Lung (tissue), 12 donors: ENCODE results near the gene ANKLE2. TPM values are rescaled to one million over a fixed set of nuclear protein-coding genes. Genes with fewer than 3 reads are reported as not detected.
"Not testable (repeated sequence)": the region's sequence is repeated elsewhere in the genome, so short reads cannot be mapped to it uniquely, and the experiment has no call there.

Source experiments
- ATAC-seq: fragments of 200-7000 bp; cut with Tn5 transposase; one replicate; pipeline ENCODE4 v1.9.1; 2020; ENCODE audit warnings: moderate number of reproducible peaks; ENCODE audit not compliant: insufficient read depth, low FRiP score
- DNase-seq, 3 donors: peaks; one replicate each; pipeline ENCODE4 v3.0.0-alpha.2; 2013 to 2017
- H3K27ac ChIP-seq, 2 donors: one replicate each; pipeline ENCODE4 v1.5.1; 2013; ENCODE audit warnings: mild to moderate bottlenecking in 2 of 2, moderate library complexity in 2 of 2, control low read depth in 1 of 2, inconsistent platforms in 1 of 2, low read depth in 1 of 2, low read length in 1 of 2
- H3K27me3 ChIP-seq, 3 donors: one replicate each; pipeline ENCODE4 v1.5.1; 2013; ENCODE audit warnings: low read length in 2 of 3; ENCODE audit not compliant: control insufficient read depth in 3 of 3, insufficient read depth in 3 of 3
- H3K36me3 ChIP-seq, 4 donors: one replicate each; pipeline ENCODE4 v1.5.1; 2013; ENCODE audit warnings: low read length in 4 of 4, mild to moderate bottlenecking in 1 of 4, moderate library complexity in 1 of 4; ENCODE audit not compliant: control insufficient read depth in 4 of 4, insufficient read depth in 4 of 4
- H3K4me1 ChIP-seq, 5 donors: one replicate each; pipeline ENCODE4 v1.5.1; 2013; ENCODE audit warnings: low read length in 5 of 5, mild to moderate bottlenecking in 2 of 5, moderate library complexity in 1 of 5; ENCODE audit not compliant: control insufficient read depth in 5 of 5, insufficient read depth in 5 of 5
- H3K4me3 ChIP-seq: one replicate; pipeline ENCODE4 v1.5.1; 2013; ENCODE audit warnings: mild to moderate bottlenecking, control low read depth, moderate library complexity
- H3K9ac ChIP-seq, 2 donors: one replicate each; pipeline ENCODE4 v1.5.1; 2013; ENCODE audit warnings: low read length in 2 of 2, control low read depth in 1 of 2; ENCODE audit not compliant: insufficient read depth in 1 of 2
- H3K9me3 ChIP-seq, 4 donors: one replicate each; pipeline ENCODE4 v1.5.1; 2013; ENCODE audit warnings: low read length in 3 of 4, mild to moderate bottlenecking in 1 of 4, moderate library complexity in 1 of 4; ENCODE audit not compliant: control insufficient read depth in 4 of 4, insufficient read depth in 3 of 4
- CTCF ChIP-seq: IDR thresholded peaks from 2 replicates; pipeline ENCODE4 v1.5.1; 2012; ENCODE audit warnings: mild to moderate bottlenecking; ENCODE audit errors: control extremely low read depth, extremely low read depth
- WGBS, 2 donors: extraction: QIAGEN DNeasy Blood & Tissue Kit; methylation state at CpG; one replicate each; pipeline ENCODE4 v1.1.7; 2013; 5-methylcytosine and 5-hydroxymethylcytosine counted together
- polyA plus RNA-seq, 2 donors: library from polyadenylated mRNA; stranded (reverse); fragments of 200-250 nt; gene quantifications; one replicate each; pipeline ENCODE4 v1.2.1, GENCODE V29; 2013
- total RNA-seq, 2 donors: library from RNA; depleted of rRNA in 1 of 2; stranded (reverse); fragments of >200 nt in 1 of 2; gene quantifications; one replicate each; pipeline ENCODE4 v1.2.1, GENCODE V29; 2014 to 2021
- donor health status: control.
- donor health status: control.
- donor health status: Bipolar disorder and iron deficiency.
- donor health status: healthy.
- donor health status: DM: yes; HTN: yes; CAD: no.

Gene ANKLE2
- total and polyA plus RNA-seq, 4 donors = 35.9 to 60.5 (median 45.9) TPM

- 75 to 83% methylated on average over 5 of the region's 5 CpGs for WGBS, 2 donors
- Histone ChIP-seq H3K36me3 (peaks cover 2 to 10% (median 5%) of the 10 kb centered on the region in 4 donors), H3K9ac (no peak overlapping the region), H3K27me3 (no peaks in the 10 kb centered on the region), H3K4me3 (no peak overlapping the region), H3K27ac (no peak overlapping the region), H3K4me1 (no peaks in the 10 kb centered on the region), H3K9me3 (no peaks in the 10 kb centered on the region)
- no peak for ATAC-seq
- DNase-seq = no peak
- no peak for TF ChIP-seq CTCF
Observed at GRCh38 chr12:132698341-132698740, 63.3 kb downstream of the ANKLE2 start.

GRCh38 chr12:132695431-132695830 lies 66.2 kb downstream of the ANKLE2 start:
- Histone ChIP-seq H3K27ac (peak overlapping the region in 1 of 2 donors; percentile 82), H3K4me3 (no peak overlapping the region), H3K36me3 (peaks cover 0 to 13% (median 4%) of the 10 kb centered on the region in 4 donors), H3K9ac (no peak overlapping the region), H3K9me3 (no peaks in the 10 kb centered on the region), H3K4me1 (no peaks in the 10 kb centered on the region), H3K27me3 (no peaks in the 10 kb centered on the region)
- TF ChIP-seq CTCF = no peak
- no peak for DNase-seq
- no peak for ATAC-seq
- WGBS, 2 donors = 90 to 96% methylated on average over 12 of the region's 12 CpGs

GRCh38 chr12:132694888-132695287 lies 66.7 kb downstream of the ANKLE2 start:
- ATAC-seq, DNase-seq, H3K4me1 ChIP-seq, H3K4me3 ChIP-seq, H3K9me3 ChIP-seq, H3K9ac ChIP-seq, H3K27me3 ChIP-seq: not testable (repeated sequence)
- H3K27ac ChIP-seq = peak overlapping the region in 1 of 2 donors; percentile 82
- 95 to 99% methylated on average over 3 of the region's 3 CpGs for WGBS, 2 donors
- H3K36me3 ChIP-seq = peaks cover 0 to 13% (median 5%) of the 10 kb centered on the region in 4 donors

GRCh38 chr12:132692030-132692429 lies 69.6 kb downstream of the ANKLE2 start:
- 96 to 98% methylated on average over 3 of the region's 3 CpGs for WGBS, 2 donors
- H3K27me3 ChIP-seq, H3K27ac ChIP-seq, H3K9me3 ChIP-seq, ATAC-seq, H3K9ac ChIP-seq, H3K4me1 ChIP-seq, H3K36me3 ChIP-seq, H3K4me3 ChIP-seq, DNase-seq: not testable (repeated sequence)

GRCh38 chr12:132690112-132690511 lies 71.5 kb downstream of the ANKLE2 start:
- TF ChIP-seq CTCF = no peak
- Histone ChIP-seq H3K27ac (no peak overlapping the region), H3K9me3 (no peaks in the 10 kb centered on the region), H3K4me3 (no peak overlapping the region), H3K36me3 (peaks cover 1 to 9% (median 3%) of the 10 kb centered on the region in 4 donors), H3K27me3 (no peaks in the 10 kb centered on the region), H3K9ac (peak overlapping the region in 1 of 2 donors; percentile 1), H3K4me1 (peaks cover 0 to 9% (median 3%) of the 10 kb centered on the region in 5 donors)
- DNase-seq (no peak), ATAC-seq (no peak)
- 95 to 96% methylated on average over 9 of the region's 9 CpGs for WGBS, 2 donors
